Fibroblast of gingiva (primary cell): ENCODE data around the gene RPL9.
"Not testable (repeated sequence)": the region's sequence is repeated elsewhere in the genome, so short reads cannot be mapped to it uniquely, and the experiment has no call there.

Source experiments
- DNase-seq: peaks from one replicate; pipeline ENCODE4 v3.0.0-alpha.2; 2011; ENCODE audit warnings: low read depth

Gene RPL9

GRCh38 chr4:39425297-39425696 lies 33.4 kb downstream of the RPL9 start:
- not testable (repeated sequence) for DNase-seq

- DNase-seq: no peak
Observed at GRCh38 chr4:39422247-39422646, 36.5 kb downstream of the RPL9 start.

- peak; percentile 29 for DNase-seq
Observed at GRCh38 chr4:39415678-39416283, 42.9 kb downstream of the RPL9 start.

- DNase-seq: not testable (repeated sequence)
Observed at GRCh38 chr4:39411561-39411960, 47.2 kb downstream of the RPL9 start.

- peak; percentile 8 for DNase-seq
Observed at GRCh38 chr4:39410415-39410814, 48.3 kb downstream of the RPL9 start.

- no peak for DNase-seq
Observed at GRCh38 chr4:39407584-39407885, 51.2 kb downstream of the RPL9 start.

- DNase-seq: no peak
Observed at GRCh38 chr4:39406763-39407583, 51.7 kb downstream of the RPL9 start, which contains the start of gene KLB. Gene KLB (plus strand): TSS chr4:39406930. CDS start chr4:39406950, 20 bp downstream.
